Upper lobe of left lung (tissue), 4 donors: Measurements from ENCODE around the gene DRC3.

Experiments used
- EP300 ChIP-seq, 4 donors: sonication (generic); formaldehyde crosslinking; IDR thresholded peaks; one replicate each; pipeline ENCODE4 v1.5.1; 2017; ENCODE audit warnings: antibody characterized with exemption in 4 of 4, control low read depth in 2 of 4
- POLR2A ChIP-seq, 4 donors: fragments of 450-650 bp; IDR thresholded peaks; one replicate each; pipeline ENCODE4 v1.5.1; 2016 to 2017; ENCODE audit warnings: antibody characterized with exemption in 4 of 4, mild to moderate bottlenecking in 2 of 4
- TF ChIP-seq, protein P1 (sequence below), 6 experiments: fragments of 450-650 bp in 4 of 6; fragments of 200-600 bp in 2 of 6; sonication (generic) in 2 of 6; IDR thresholded peaks; one replicate each; pipeline ENCODE4 v1.5.1; 2016 to 2019; ENCODE audit warnings: antibody characterized with exemption in 6 of 6

DNA sequence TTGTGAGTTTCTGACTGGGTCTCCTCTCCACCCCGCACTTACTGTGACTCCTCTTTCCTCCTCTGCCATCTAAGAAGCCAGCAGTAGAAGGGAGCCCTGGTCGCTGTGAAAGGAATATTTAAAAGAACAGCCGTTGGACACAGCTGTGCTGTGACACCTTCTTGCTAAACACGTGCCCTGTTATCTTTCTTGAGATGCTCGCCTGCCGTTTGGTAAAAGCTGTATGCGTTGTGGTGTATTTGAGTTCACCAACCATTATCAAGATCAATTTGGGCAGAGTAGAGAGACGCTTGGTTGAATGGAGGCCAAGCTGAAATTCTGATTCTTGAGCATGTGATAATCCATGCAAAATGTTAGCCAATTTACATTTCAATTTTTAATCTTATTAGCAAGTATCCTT lies 70.3 kb downstream of the DRC3 start:
- TF ChIP-seq, protein P1, sequence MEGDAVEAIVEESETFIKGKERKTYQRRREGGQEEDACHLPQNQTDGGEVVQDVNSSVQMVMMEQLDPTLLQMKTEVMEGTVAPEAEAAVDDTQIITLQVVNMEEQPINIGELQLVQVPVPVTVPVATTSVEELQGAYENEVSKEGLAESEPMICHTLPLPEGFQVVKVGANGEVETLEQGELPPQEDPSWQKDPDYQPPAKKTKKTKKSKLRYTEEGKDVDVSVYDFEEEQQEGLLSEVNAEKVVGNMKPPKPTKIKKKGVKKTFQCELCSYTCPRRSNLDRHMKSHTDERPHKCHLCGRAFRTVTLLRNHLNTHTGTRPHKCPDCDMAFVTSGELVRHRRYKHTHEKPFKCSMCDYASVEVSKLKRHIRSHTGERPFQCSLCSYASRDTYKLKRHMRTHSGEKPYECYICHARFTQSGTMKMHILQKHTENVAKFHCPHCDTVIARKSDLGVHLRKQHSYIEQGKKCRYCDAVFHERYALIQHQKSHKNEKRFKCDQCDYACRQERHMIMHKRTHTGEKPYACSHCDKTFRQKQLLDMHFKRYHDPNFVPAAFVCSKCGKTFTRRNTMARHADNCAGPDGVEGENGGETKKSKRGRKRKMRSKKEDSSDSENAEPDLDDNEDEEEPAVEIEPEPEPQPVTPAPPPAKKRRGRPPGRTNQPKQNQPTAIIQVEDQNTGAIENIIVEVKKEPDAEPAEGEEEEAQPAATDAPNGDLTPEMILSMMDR (IDR thresholded peaks at IDR 0.05), result no peak
- TF ChIP-seq POLR2A (IDR thresholded peaks at IDR 0.05), result no peak
- TF ChIP-seq EP300 (IDR thresholded peaks at IDR 0.05), result no peak
